ENCODE results near the gene GMPS.
A peak's percentile ranks its signal among the peaks of the same experiment; 100 is the strongest.
"Not testable (repeated sequence)": the region's sequence is repeated elsewhere in the genome, so short reads cannot be mapped to it uniquely, and the experiment has no call there.

The GMPS gene

DNA sequence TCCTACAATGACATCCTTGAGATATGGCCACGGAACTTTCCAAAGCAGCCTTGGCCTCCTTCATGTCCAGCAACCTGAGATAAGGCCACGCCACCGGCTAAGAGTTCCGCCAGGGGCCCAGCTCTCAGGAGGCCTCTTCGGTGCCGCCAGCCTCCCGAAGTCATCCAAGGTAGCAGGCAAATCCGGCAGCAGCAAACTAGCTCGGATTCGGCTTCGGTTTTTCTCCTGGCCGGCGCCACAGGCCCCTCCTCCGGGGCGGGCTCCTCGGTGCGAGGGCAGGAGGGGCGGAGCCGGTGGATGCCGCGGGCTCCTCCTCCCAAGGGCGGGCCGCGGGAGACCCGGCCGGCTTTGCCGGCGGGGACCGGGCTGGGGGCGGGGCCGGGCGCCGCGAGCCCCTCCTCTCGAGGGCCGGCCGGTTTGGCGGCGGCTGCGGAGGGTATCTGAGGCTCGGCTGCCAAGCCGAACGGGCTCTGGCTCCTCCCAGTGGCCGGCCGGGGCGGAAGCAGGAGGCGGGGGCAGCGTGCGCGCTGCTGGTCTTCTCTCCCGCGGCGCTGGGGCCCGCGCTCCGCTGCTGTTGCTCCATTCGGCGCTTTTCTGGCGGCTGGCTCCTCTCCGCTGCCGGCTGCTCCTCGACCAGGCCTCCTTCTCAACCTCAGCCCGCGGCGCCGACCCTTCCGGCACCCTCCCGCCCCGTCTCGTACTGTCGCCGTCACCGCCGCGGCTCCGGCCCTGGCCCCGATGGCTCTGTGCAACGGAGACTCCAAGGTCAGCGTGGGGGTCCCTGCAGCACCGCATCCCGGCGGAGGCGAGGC, at the start of gene GMPS:
Gene GMPS, plus strand, starts transcription at position 518 of the 812 bp plus-strand sequence. Its CDS starts 221 bp downstream, at position 739.
- DNase-seq (ENCODE audit: low read depth): no peak

- peak; percentile 64 for DNase-seq (ENCODE audit: low read depth)
Observed at GRCh38 chr3:155828490-155829098, 41.9 kb upstream of the GMPS start.

DNA sequence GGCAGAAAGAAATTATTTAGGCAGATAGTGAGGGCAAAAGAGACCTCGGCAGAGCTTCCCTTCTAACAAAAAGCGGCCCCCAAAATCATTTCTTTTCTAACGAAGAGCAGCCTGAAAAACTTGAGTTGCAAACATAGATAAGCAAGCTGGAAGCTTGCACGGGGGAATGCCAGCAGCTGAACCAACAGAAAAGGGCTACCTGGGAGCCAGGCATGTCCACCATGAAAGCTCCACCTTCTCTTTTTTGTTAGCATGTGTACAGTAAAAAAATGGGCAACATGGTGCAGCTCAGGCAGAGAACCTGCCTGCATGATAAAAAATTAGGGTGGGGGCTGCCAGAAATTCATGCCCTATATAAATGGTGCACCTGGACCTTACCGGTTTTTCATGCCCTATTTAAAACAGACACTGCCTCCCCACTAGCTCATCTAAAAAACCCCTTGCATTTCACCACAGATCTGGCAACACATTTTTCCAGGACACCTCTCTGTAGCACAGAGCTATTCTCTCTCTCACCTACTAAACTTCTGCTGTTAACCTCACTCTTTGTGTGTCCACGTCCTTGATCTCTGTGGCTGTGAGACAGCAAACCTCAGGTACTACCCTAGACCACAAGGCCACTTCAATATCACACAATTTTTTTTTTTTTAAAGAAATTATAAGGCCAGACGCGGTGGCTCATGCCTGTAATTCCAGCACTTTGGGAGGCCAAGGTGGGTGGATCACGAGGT, 34.9 kb upstream of the GMPS start:
- DNase-seq (ENCODE audit: low read depth): no peak

DNA sequence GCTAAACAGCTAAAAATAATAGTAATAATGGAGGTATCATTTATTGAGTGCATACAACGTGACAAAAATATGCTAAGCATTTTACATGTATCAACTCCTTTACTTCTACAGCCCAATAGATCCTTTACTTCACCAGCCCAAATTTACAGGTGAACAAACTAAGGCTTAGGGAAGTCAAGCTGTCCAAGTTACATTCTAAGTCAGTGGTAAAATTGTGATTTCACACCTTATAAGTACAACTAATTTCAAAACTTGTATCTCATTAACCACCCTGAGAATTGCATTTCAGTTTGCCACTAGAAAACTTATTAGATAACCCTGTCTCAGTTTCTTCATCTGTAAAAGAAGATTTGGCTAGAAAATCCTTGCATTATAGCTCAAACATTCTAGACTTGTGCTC, 26.9 kb upstream of the GMPS start:
- no peak for DNase-seq (ENCODE audit: low read depth)

DNA sequence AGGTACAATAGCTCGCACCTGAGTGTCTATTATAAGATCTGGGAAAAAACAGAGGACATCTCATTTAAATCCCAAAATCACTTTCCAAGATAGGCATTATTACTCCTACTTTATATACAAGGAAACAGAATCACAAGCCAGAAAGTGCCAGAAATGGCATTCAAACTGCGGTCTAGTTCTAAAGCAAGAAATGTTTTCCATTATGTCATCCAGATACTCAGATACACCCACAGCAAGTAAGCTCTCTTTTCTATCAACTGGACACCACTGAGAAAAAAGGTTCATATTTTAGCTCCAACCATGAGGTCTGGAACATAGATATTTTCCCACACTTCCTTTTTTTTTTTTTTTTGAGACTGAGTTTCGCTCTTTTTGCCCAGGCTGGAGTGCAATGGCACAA, 24.3 kb upstream of the GMPS start:
- no peak for DNase-seq (ENCODE audit: low read depth)

GRCh38 chr3:155847993-155848392, 22.5 kb upstream of the GMPS start:
- no peak for DNase-seq (ENCODE audit: low read depth)

DNA sequence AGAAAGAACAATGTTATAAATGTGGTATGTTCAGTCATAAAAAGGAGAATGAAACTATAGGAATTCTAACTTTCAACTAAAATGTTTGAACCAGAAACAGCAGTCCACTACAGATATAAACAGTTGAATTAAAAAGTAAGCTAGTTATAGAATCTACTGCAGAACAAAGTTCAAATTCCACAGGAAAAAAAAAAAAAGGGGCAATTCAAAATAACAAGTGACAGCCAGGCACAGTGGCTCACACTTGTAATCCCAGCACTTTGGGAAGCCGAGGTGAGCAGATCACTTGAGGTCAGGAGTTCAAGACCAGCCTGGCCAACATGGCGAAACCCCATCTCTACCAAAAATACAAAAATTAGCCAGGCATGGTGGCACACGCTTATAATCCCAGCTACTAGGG, 21.0 kb upstream of the GMPS start:
- not testable (repeated sequence) for DNase-seq (ENCODE audit: low read depth)

DNA sequence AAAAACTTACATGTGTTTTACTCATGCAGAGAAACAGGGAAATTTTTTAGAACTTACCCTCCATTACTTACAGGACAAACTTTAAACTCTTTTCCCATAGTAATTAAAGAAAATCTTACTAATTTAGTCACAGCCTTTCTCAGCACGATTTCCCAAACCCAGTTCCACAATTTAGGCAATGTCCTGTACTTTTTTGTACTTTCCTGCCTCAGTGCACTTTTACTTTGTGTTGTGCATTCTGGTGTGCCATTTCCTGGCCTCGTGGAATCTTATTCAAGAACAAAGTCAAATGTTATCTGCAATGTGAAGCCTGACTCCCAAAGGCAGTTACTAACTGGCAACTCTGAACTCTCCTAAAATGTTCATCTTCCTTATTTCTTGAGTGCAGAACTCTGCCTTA, 18.1 kb upstream of the GMPS start:
- no peak for DNase-seq (ENCODE audit: low read depth)

- no peak for DNase-seq (ENCODE audit: low read depth)
Observed at GRCh38 chr3:155853214-155854140, 17.0 kb upstream of the GMPS start.

DNA sequence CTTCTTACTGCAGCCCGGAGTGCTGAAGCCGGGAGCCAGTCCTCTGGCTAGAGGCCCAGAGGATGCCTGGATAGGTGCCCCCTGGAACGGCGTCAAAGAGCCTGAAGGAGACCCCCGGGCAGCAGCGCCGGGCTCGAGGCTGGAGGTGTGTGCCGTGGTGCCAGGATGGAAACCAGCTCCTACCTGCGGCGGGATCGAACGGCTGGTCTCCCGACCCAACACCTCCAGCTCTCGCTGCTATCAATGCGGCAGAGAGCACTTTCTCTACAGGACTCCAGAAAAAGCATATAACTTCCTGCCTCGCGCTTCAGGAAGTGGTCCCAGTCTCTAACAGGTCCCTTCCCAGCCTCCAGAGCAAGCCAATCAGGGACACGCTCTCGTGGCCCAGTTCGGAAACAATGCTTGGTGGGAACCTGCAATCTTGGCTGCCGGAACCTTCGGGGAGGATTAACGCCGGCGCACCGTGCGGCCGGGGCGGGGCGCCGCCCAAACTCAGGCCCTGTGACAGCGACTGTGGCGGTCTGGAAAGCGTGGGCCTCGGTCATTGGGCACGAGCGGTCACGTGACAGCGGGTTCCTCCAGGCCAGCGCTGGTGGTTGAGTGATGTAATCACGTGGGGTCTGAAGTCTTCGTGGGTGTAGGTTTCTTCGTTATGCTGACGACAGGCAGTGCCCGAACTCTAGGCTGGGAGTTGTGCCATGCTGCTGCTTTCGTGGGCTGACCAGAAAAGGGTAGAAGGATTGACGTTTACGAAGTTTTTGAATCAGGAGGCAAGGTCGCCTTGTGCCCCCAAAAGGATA, 16.1 kb upstream of the GMPS start, which contains the start of gene SLC33A1:
Gene SLC33A1, minus strand, starts transcription at position 287 of the 800 bp plus-strand sequence. CDS start 430 bp downstream, outside the sequence.
- peak; percentile 93 for DNase-seq (ENCODE audit: low read depth)

DNA sequence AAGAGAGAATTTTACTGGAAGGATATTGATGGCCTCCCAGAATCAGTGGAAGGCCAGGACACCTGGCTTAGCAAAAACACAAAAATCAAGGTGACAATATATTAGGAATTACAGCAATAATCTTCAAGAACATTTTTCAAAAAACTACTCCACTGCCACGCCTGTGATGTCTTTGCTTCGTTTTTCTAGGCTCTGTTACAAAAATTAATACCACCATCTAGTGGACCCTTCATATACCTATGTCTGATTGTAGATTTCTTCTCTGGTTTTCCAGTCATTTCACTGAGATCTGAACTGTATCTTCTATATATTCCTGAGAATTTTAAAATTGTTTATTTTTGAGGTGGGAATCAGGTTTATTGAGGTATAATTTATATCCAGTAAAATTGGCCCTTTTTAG, 10.6 kb upstream of the GMPS start:
- no peak for DNase-seq (ENCODE audit: low read depth)

DNA sequence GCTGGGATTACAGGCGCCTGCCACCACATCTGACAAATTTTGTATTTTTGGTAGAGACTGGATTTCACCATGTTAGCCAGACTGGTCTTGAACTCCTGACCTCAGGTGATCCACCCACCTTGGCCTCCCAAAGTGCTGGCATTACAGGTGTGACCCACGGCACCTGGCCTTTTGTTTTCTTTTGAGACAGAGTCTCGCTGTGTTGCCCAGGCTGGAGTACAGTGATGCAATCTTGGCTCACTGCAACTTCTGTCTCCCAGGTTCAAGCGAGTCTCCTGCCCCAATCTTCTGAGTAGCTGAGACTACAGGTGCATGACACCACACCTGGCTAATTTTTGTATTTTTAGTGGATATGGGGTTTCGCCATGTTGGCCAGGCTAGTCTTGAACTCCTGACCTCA, 10.0 kb upstream of the GMPS start:
- not testable (repeated sequence) for DNase-seq (ENCODE audit: low read depth)

GRCh38 chr3:155861476-155862183, 8.8 kb upstream of the GMPS start:
- DNase-seq (ENCODE audit: low read depth): no peak

GRCh38 chr3:155862290-155862982, 8.0 kb upstream of the GMPS start:
- DNase-seq (ENCODE audit: low read depth): not testable (repeated sequence)

DNA sequence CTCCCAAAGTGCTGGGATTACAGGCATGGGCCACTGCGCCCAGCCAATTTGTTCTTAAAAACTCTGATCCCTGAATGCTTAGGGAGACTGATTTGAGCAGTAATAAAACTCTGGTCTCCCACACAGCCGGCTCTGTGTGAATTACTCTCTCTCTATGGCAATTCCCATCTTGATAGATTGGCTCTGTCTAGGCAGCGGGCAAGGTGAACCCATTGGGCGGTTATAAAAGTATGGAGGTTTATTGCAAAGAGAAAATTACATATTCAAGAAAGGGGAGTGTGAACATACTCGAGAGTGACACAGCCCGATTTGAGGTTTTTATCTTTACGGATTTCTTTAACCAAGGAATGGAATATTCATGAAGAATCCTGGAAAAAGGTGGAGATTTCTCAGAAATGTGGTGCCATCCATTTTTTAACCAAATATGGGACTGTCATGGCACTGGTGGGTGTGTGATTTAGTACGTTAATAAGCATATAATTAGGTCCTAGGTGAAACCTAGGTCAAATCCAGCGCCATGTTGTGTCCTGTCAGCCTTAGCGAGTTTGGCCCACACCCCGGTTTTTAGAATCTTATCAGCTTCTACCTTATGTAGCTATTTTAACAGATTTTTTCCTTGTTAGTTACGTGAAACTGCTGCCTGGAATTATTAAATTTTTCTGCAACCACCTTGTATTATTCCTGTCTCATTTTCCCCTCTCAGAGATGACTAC, 7.2 kb upstream of the GMPS start:
- no peak for DNase-seq (ENCODE audit: low read depth)

- DNase-seq (ENCODE audit: low read depth): no peak
Observed at GRCh38 chr3:155869691-155870090, 759 bp upstream of the GMPS start.

- no peak for DNase-seq (ENCODE audit: low read depth)
Observed at GRCh38 chr3:155870945-155871745, 695 bp downstream of the GMPS start.

DNA sequence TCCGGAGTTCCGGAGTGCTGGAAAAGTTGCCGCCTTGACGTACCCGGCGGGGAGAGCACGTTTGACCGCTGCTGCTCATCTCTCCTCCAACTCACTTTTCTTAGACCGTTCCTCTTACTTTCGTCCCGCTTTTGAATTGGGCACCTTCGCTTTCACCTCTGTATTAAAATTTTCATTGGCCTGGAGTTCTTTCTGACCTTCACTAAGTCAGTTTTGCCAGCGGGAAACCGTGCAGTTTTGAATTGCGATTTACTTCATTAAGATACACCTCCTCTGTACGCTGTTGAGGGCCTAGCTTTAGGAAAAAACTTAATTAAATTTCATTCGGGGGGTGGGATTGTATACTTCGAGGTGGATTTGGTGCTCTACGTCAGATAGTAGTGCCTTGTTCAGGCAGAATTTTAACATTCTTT, 1.3 kb downstream of the GMPS start:
- DNase-seq (ENCODE audit: low read depth): no peak

All from CMK (cell line).